Choroid plexus epithelial cell (primary cell): ENCODE results near the gene SDR9C7.

Experiments
- DNase-seq: peaks from one replicate; pipeline ENCODE4 v3.0.0-alpha.2; 2010; ENCODE audit warnings: low read depth
- H3K4me3 ChIP-seq: 2 replicates; pipeline ENCODE4 v1.5.1; 2011; ENCODE audit warnings: low read depth, mild to moderate bottlenecking, control low read depth, low read length, moderate library complexity
- TF ChIP-seq, protein P1 (sequence below): conservative IDR thresholded peaks from 2 replicates; pipeline ENCODE4 v1.5.1; 2011; ENCODE audit warnings: low read depth, mild to moderate bottlenecking, control low read depth, inconsistent platforms, low read length, moderate library complexity

The SDR9C7 gene

DNA sequence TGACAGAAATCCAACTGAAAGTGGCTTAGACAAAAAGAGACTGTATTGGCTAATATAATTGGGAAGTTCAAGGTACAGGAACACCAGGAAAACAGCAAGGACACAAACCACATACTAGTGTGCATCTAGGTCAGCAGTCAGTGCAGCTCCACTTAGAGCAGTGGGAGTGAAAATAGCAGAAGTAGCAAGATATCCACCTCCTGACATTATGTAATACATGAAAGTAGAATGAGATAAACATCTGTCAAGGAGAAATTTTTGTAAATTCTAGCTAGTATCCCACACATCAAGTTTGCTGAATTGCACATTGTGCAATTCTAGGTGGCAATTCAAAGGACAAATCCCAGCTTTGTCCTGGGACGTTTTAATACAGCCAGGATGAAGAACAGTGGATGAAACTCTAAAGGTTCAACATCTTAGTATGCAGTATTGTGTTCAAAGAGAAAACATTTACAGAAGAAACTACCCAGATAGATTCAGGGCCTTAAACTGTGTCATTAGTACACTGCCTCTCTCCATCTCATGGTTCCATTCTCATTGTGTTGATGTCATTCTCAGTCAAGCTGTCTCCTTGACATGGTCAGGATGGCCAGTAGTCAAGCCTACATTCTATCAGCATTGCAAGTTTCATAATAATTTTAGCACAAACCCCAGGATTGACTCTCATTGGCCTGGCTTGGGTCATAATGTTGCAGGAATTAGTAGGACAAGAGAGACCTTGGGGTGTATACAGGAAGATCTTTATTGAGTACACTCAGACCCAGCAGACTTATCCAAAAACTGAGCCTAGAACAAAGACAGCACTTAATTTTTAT lies 56.8 kb downstream of the SDR9C7 start:
- DNase-seq: no peak
- TF ChIP-seq, protein P1, sequence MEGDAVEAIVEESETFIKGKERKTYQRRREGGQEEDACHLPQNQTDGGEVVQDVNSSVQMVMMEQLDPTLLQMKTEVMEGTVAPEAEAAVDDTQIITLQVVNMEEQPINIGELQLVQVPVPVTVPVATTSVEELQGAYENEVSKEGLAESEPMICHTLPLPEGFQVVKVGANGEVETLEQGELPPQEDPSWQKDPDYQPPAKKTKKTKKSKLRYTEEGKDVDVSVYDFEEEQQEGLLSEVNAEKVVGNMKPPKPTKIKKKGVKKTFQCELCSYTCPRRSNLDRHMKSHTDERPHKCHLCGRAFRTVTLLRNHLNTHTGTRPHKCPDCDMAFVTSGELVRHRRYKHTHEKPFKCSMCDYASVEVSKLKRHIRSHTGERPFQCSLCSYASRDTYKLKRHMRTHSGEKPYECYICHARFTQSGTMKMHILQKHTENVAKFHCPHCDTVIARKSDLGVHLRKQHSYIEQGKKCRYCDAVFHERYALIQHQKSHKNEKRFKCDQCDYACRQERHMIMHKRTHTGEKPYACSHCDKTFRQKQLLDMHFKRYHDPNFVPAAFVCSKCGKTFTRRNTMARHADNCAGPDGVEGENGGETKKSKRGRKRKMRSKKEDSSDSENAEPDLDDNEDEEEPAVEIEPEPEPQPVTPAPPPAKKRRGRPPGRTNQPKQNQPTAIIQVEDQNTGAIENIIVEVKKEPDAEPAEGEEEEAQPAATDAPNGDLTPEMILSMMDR: no peak
- no peak overlapping the region for H3K4me3 ChIP-seq

DNA sequence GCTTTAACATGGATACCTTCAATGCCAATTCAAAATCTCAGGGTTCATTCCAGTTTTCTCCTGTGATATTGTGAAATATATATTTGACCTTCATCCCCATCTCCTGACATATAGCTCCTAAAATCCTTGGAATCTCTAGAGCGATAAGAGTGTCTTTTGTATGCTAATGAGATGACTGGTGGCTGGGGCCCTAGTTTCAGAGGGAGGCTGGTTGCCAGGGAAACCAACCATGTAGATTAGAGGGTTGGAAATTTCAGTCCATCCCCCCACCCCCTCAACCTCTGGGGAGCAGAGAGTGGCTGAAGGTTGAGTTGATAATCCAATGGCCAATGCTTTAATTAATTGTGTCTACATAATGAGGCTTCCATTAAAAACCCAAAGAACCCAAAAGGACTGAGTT lies 59.4 kb downstream of the SDR9C7 start:
- no peak for DNase-seq
- no peak overlapping the region for H3K4me3 ChIP-seq
- TF ChIP-seq, protein P1: no peak

DNA sequence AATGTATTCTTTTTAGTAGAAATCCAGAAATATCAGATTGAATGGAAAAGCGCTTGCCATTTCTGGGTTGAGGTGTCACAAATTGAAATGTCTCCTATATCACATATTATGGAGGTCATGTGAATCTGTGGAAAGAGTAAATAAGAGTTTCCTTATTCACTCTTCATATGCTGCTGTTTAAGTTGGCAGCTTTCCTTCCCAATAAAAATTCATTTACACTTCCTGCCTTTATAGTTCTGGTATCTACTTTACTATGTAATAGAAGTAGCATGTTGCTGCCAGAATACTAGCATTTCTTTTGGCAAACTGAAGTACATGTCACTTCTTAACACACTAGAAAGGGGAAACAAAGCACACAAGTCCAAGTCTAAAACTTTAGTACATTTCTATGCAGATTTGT lies 60.8 kb downstream of the SDR9C7 start:
- H3K4me3 ChIP-seq: no peak overlapping the region
- TF ChIP-seq, protein P1: no peak
- DNase-seq: no peak
